T-helper 1 cell treated with Interleukin-12 subunit alpha and Interleukin-12 subunit beta and Interleukin-4 antibody, amounts not matched to agents 30 ng/mL and 1 ng/mL, for 36 hours (primary cell): ENCODE data around the gene PTPRB. TPM values are rescaled to one million over a fixed set of nuclear protein-coding genes. Genes with fewer than 3 reads are reported as not detected.

ENCODE experiments used
- intact Hi-C: fragments of 100-400 bp; cut with micrococcal nuclease; formaldehyde crosslinking; loops from one replicate; pipeline ENCODE4 v1.15.1; 2024
- total RNA-seq: library from RNA; stranded (reverse); gene quantifications from 2 replicates; pipeline ENCODE4 v1.2.3, GENCODE V29; 2022

PTPRB gene
- total RNA-seq, 1 donor from 2014 or later = not detected

GRCh38 chr12:70643939-70644338, 6.7 kb upstream of the PTPRB start:
- intact Hi-C loops = no loop called here

DNA sequence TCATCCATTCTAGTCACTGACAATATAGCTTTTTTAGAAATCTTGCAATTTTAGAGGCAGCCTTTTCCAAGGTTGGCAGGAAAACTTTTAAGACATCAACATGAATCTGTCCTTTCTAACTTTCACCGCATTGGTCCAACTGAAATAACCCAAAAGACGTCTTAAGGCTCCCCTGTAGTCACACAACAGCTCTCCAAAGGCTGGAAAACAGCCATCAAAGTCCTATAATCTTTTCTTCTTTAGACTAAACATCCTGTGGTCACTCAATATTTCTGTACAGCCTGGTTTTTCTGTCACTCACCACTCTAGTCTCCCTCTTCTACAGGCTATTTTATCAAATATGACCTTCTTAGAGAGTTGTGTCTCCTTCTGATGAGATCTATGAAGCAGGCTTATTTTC, 4.5 kb upstream of the PTPRB start:
- intact Hi-C loops = no loop called here

DNA sequence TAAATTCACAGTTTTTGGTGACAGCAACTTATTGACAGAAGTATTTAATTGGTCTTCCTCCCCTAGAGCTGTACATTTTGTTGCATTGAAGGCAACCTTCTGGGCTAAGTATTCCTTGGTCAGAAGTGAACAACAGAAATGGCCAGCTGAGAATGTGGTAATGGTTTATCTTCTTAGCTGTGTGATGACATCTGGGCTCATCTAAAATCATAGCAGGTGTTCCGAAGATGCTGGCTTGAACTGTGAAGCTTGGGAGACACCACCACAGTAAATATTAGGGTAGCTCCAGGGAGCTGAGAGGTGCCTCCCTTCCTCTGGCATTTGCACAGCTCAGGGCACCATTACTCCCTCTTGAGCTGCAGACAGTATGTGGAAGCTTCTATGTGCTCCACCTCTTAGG, 3.7 kb upstream of the PTPRB start:
- intact Hi-C loops = no loop called here

DNA sequence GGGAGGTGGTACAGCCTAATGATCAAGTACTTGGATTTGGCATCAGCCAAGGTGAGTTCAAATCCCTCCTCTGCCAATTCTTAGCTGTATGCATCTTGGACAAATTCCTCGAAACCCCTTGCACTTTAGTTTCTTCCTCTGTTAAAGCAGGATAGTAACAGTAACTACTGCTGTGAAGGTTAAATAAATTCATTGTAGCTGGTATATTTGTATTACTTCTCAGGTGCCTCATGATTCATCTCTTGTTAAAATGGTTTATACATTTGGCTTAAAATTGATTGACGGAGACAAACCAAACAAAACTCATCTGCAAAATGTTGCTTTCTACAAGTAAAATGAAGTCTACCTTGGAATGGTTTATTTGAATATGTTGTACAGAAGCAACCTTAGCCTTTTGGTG, 2.3 kb upstream of the PTPRB start:
- intact Hi-C loops = no loop called here

DNA sequence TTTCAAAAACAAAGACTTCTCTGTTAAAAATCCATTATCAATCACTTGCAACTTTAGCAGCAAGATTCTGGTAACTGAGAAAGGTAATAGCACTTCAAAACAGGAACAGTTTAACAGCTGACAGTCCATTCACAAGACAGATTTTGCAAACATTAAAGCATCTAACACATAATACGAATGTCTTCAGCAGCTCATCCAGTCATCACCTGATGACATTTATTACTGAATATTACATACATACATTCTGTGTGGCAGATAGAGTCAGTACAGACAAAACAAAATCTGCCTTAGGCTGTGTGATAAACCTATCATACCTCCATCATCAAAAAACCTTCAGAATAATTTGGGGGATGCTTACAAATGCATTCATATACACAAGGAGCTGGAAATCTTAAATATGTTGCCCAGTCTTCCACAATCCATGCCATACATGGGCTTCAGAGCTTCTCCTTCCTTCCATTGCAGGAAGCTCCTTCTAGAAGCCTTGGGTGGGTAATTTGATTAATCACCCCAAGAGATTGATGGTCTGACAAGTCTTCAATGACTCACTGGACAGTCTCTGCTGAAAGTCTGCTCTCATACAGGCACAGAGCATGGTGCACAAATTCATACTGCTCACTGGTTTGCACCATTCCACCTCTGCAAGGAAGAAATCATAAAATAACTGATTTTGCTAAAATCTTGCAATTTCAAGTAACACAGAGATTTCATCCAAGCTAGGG, 1.6 kb upstream of the PTPRB start:
- intact Hi-C loops = no loop called here

- intact Hi-C loops = no loop called here
Observed at GRCh38 chr12:70635755-70636154, 1.5 kb downstream of the PTPRB start.

DNA sequence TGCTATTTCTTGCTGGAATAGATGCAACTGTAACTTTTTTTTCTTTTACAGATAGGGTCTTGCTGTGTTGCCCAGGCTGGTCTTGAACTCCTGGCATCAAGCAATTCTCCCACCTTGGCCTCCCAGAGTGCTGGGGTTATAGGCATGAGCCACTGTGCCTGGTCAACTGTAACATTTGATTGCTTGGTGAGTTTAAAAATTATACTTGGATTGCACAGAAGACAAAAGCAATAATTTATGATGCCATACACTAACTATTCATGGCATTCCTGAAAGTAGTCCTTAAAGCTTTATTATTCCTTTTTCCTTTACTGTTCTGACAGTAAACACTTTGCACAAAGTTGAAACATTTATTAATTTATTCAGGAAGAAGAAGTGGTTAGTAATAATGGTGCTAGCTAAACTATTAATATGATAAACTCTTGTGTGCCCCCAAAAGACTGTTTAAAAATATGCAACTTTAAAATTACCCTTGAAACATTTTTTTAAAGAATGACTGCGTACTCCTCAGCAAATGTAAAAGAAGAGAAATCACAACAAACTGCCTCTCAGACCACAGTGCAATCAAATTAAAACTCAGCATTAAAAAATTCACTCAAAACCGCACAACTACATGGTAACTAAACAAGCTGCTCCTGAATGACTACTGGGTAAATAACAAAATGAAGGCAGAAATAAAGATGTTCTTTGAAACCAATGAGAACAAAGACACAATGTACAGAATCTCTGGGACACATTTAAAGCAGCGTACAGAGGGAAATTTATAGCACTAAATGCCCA, 8.3 kb downstream of the PTPRB start:
- intact Hi-C loops = no loop called here

- intact Hi-C loops = no loop called here
Observed at GRCh38 chr12:70627677-70628076, 9.6 kb downstream of the PTPRB start.

- intact Hi-C loops = no loop called here
Observed at GRCh38 chr12:70626180-70626579, 11.0 kb downstream of the PTPRB start.

DNA sequence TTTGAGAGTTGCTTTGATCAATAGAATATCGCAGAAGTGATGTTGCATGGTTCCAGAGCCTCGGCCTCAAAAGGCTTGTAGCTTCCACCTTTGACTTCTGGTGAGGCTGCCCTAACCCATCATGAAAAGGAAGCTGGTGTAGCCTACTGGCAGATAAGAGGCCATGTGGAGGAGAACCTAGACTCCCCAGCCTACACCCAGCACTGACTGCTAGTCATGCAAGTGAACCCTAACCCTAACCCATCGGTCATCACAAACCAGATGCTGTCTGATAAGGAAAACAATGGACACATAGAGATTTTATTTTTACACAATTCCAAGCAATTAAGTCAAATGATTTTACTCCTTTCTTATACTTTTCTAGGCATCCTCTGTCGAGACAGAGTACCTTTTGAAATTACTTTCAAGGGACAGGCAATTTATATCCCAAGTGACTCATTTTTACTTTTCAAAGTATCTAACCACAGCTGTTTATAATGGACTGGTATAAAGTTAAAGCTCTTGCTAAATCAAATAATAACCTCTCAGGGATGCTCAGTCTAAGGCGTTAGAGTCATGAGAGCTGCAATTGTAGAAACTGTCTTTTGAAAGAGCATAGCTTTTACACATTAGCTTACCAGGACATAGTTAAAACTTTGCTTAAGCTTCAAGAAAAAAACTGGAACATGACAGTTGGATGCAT, 17.6 kb downstream of the PTPRB start:
- intact Hi-C loops = no loop called here

DNA sequence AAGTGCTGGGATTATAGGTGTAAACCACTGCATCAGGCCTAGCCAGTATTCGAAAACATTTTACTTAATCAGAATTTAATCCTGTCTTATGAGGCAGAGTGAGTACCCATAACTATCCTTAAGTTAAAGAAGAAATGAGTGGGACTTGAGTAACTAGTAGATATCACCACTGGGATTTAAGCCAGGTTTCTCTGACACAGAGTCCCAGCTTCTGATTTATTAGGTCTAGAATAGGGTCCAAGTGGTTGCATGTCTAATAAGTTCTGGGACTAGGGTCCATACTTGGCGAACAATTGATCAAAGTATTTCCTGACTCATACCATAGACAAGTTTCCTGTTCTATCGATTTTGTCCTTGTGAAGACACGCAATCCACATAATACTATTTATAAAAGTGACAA, 18.9 kb downstream of the PTPRB start:
- intact Hi-C loops = no loop called here

GRCh38 chr12:70617450-70617849, 19.8 kb downstream of the PTPRB start:
- intact Hi-C loops = no loop called here

DNA sequence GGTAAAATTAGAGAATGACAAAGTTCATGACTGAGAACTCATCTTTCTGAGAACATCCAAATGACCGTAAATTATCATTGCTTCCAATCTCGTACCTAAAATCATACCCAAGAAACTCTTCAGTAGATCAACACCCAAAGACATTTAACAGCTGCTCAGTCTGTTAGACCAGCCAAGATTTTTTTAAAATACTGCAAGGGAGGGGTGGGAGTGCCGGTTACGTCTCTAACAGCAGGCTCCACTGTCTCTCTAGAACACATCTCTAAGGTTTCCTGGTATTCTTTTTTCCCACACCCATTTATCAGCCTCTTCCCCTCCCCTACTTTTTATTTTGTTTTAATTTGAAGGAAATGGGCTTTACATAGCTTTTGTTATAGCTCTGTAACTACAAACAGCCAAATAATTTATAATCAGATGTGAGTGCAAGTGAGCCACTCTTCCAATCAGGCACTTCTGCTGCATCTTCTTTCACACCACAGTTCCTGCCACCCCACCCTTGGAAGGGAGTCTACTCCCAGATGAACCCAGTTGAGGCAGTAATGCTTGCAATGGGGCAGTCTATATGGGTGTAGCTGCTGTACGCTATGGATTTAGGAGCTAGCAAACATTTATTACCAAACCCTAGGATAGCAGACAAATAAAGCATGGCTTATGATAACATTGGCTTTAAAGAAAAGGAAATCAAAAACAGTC, 21.9 kb downstream of the PTPRB start:
- intact Hi-C loops = no loop called here

GRCh38 chr12:70609739-70610491, 27.3 kb downstream of the PTPRB start:
- intact Hi-C loops = no loop called here

DNA sequence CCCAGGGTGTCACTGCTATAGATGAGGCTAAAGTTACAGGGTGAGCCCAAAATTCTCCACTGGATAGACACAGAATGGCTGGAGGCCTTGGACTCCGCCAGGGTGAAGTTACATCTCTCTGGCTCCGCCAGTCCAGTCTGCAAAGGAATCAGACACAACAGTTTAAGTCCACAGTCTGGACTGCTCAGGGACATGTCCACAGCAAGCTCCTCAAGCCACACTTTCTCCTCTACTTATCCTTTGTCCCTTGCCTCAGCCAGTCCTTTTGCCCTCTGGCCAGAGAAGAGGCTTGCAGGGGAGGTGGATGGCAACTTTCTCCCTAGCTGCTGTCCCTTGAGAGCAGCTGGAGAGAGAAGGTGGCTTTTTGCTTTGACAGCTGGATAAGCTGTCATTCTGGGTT, 28.0 kb downstream of the PTPRB start:
- intact Hi-C loops = no loop called here

GRCh38 chr12:70608184-70608583, 29.0 kb downstream of the PTPRB start:
- intact Hi-C loops = no loop called here

- intact Hi-C loops = no loop called here
Observed at GRCh38 chr12:70607107-70607506, 30.1 kb downstream of the PTPRB start.

GRCh38 chr12:70605976-70606375, 31.3 kb downstream of the PTPRB start:
- intact Hi-C loops = no loop called here

DNA sequence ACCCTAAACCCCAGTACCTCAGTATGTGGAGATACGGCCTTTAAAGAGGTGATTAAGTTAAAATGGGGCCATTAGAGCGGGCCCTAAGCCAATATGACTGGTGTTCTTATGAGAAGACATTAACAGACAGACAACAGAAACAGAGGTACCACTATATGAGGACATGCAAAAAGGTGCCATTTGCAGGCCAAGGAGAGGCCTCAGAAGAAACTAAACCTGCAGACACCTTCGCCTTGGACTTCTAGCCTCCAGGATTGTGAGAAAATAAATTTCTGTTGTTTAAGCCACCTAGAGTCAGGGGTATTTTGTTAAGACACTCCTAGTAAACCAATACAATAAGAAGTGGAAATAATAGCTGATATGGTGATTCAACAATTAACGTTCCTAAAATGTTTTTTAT, 32.6 kb downstream of the PTPRB start:
- intact Hi-C loops = no loop called here

- intact Hi-C loops = no loop called here
Observed at GRCh38 chr12:70603044-70603443, 34.2 kb downstream of the PTPRB start.
